ENCODE data around the gene AGFG2. TPM values are rescaled to one million over a fixed set of nuclear protein-coding genes. Genes with fewer than 3 reads are reported as not detected.
"Not testable (repeated sequence)": the region's sequence is repeated elsewhere in the genome, so short reads cannot be mapped to it uniquely, and the experiment has no call there.

The AGFG2 gene
- polyA plus RNA-seq, 2 donors, result 15.8 to 37.9 TPM

GRCh38 chr7:100539436-100540006 lies 518 bp downstream of the AGFG2 start:
- peak overlapping the region; percentile 85 to 92 for H3K27ac ChIP-seq (ENCODE audit: low read depth in 2 of 2, low read length in 1 of 2)
- H3K27me3 ChIP-seq (ENCODE audit: control insufficient read depth in 1 of 2, insufficient read depth in 2 of 2, low read length in 2 of 2), result no peaks in the 10 kb centered on the region
- peak overlapping the region; percentile 80 to 91 for H3K4me3 ChIP-seq (ENCODE audit: low read depth in 1 of 2, low read length in 2 of 2)
- WGBS, 2 donors, result 1% methylated on average over 32 to 44 of the region's 44 CpGs
- no peaks in the 10 kb centered on the region for H3K36me3 ChIP-seq (ENCODE audit: control insufficient read depth in 2 of 2, insufficient read depth in 2 of 2, low read length in 1 of 2)
- no peaks in the 10 kb centered on the region for H3K9me3 ChIP-seq (ENCODE audit: control insufficient read depth in 2 of 2, insufficient read depth in 1 of 2, low read depth in 1 of 2, low read length in 1 of 2)
- peaks cover 0 to 4% of the 10 kb centered on the region in 2 donors for H3K4me1 ChIP-seq (ENCODE audit: control insufficient read depth in 2 of 2, insufficient read depth in 2 of 2, low read length in 1 of 2)

- Histone ChIP-seq H3K36me3 (ENCODE audit: control insufficient read depth in 2 of 2, insufficient read depth in 2 of 2, low read length in 1 of 2) (no peaks in the 10 kb centered on the region), H3K27ac (ENCODE audit: low read depth in 2 of 2, low read length in 1 of 2) (peak overlapping the region in 1 of 2 donors; percentile 21), H3K4me1 (ENCODE audit: control insufficient read depth in 2 of 2, insufficient read depth in 2 of 2, low read length in 1 of 2) (peaks cover 0 to 4% of the 10 kb centered on the region in 2 donors), H3K4me3 (ENCODE audit: low read depth in 1 of 2, low read length in 2 of 2) (peak overlapping the region; percentile 80 to 91), H3K9me3 (ENCODE audit: control insufficient read depth in 2 of 2, insufficient read depth in 1 of 2, low read depth in 1 of 2, low read length in 1 of 2) (no peaks in the 10 kb centered on the region), H3K27me3 (ENCODE audit: control insufficient read depth in 1 of 2, insufficient read depth in 2 of 2, low read length in 2 of 2) (no peaks in the 10 kb centered on the region)
- WGBS, 2 donors, result 19 to 30% methylated on average over 6 of the region's 6 CpGs
Measured at GRCh38 chr7:100540073-100540723, 1.2 kb downstream of the AGFG2 start.

GRCh38 chr7:100541309-100541708 lies 2.3 kb downstream of the AGFG2 start:
- peak overlapping the region in 1 of 2 donors; percentile 4 for H3K4me3 ChIP-seq (ENCODE audit: low read depth in 1 of 2, low read length in 2 of 2)
- H3K36me3 ChIP-seq (ENCODE audit: control insufficient read depth in 2 of 2, insufficient read depth in 2 of 2, low read length in 1 of 2); H3K27me3 ChIP-seq (ENCODE audit: control insufficient read depth in 1 of 2, insufficient read depth in 2 of 2, low read length in 2 of 2); H3K27ac ChIP-seq (ENCODE audit: low read depth in 2 of 2, low read length in 1 of 2); H3K9me3 ChIP-seq (ENCODE audit: control insufficient read depth in 2 of 2, insufficient read depth in 1 of 2, low read depth in 1 of 2, low read length in 1 of 2); H3K4me1 ChIP-seq (ENCODE audit: control insufficient read depth in 2 of 2, insufficient read depth in 2 of 2, low read length in 1 of 2): not testable (repeated sequence)
- WGBS, 2 donors, result 79 to 86% methylated on average over 7 of the region's 7 CpGs

- H3K36me3 ChIP-seq (ENCODE audit: control insufficient read depth in 2 of 2, insufficient read depth in 2 of 2, low read length in 1 of 2), result no peaks in the 10 kb centered on the region
- H3K9me3 ChIP-seq (ENCODE audit: control insufficient read depth in 2 of 2, insufficient read depth in 1 of 2, low read depth in 1 of 2, low read length in 1 of 2), result no peaks in the 10 kb centered on the region
- H3K27me3 ChIP-seq (ENCODE audit: control insufficient read depth in 1 of 2, insufficient read depth in 2 of 2, low read length in 2 of 2), result no peaks in the 10 kb centered on the region
- H3K4me3 ChIP-seq (ENCODE audit: low read depth in 1 of 2, low read length in 2 of 2), result no peak overlapping the region
- H3K4me1 ChIP-seq (ENCODE audit: control insufficient read depth in 2 of 2, insufficient read depth in 2 of 2, low read length in 1 of 2), result peaks cover 0 to 6% of the 10 kb centered on the region in 2 donors
- WGBS, 2 donors, result 37 to 50% methylated on average over 1 of the region's 1 CpG
- H3K27ac ChIP-seq (ENCODE audit: low read depth in 2 of 2, low read length in 1 of 2), result peak overlapping the region in 1 of 2 donors; percentile 93
Measured at GRCh38 chr7:100543586-100543985, 4.6 kb downstream of the AGFG2 start.

GRCh38 chr7:100544386-100544785 lies 5.4 kb downstream of the AGFG2 start:
- Histone ChIP-seq H3K27me3 (ENCODE audit: control insufficient read depth in 1 of 2, insufficient read depth in 2 of 2, low read length in 2 of 2) (no peaks in the 10 kb centered on the region), H3K36me3 (ENCODE audit: control insufficient read depth in 2 of 2, insufficient read depth in 2 of 2, low read length in 1 of 2) (no peaks in the 10 kb centered on the region), H3K4me1 (ENCODE audit: control insufficient read depth in 2 of 2, insufficient read depth in 2 of 2, low read length in 1 of 2) (peaks cover 0 to 6% of the 10 kb centered on the region in 2 donors), H3K9me3 (ENCODE audit: control insufficient read depth in 2 of 2, insufficient read depth in 1 of 2, low read depth in 1 of 2, low read length in 1 of 2) (no peaks in the 10 kb centered on the region), H3K4me3 (ENCODE audit: low read depth in 1 of 2, low read length in 2 of 2) (no peak overlapping the region), H3K27ac (ENCODE audit: low read depth in 2 of 2, low read length in 1 of 2) (peak overlapping the region; percentile 93 to 97)
- WGBS, 2 donors, result 21 to 23% methylated on average over 5 of the region's 5 CpGs

GRCh38 chr7:100544967-100545359 lies 6.0 kb downstream of the AGFG2 start:
- Histone ChIP-seq H3K4me3 (ENCODE audit: low read depth in 1 of 2, low read length in 2 of 2) (peak overlapping the region in 1 of 2 donors; percentile 12), H3K9me3 (ENCODE audit: control insufficient read depth in 2 of 2, insufficient read depth in 1 of 2, low read depth in 1 of 2, low read length in 1 of 2) (no peaks in the 10 kb centered on the region), H3K27me3 (ENCODE audit: control insufficient read depth in 1 of 2, insufficient read depth in 2 of 2, low read length in 2 of 2) (no peaks in the 10 kb centered on the region), H3K4me1 (ENCODE audit: control insufficient read depth in 2 of 2, insufficient read depth in 2 of 2, low read length in 1 of 2) (peaks cover 0 to 6% of the 10 kb centered on the region in 2 donors), H3K36me3 (ENCODE audit: control insufficient read depth in 2 of 2, insufficient read depth in 2 of 2, low read length in 1 of 2) (no peaks in the 10 kb centered on the region), H3K27ac (ENCODE audit: low read depth in 2 of 2, low read length in 1 of 2) (peak overlapping the region; percentile 93 to 97)
- WGBS, 2 donors, result 9 to 11% methylated on average over 1 of the region's 1 CpG

GRCh38 chr7:100545360-100546128 lies 6.5 kb downstream of the AGFG2 start:
- Histone ChIP-seq H3K36me3 (ENCODE audit: control insufficient read depth in 2 of 2, insufficient read depth in 2 of 2, low read length in 1 of 2) (no peaks in the 10 kb centered on the region), H3K4me1 (ENCODE audit: control insufficient read depth in 2 of 2, insufficient read depth in 2 of 2, low read length in 1 of 2) (peaks cover 0 to 6% of the 10 kb centered on the region in 2 donors), H3K27me3 (ENCODE audit: control insufficient read depth in 1 of 2, insufficient read depth in 2 of 2, low read length in 2 of 2) (no peaks in the 10 kb centered on the region), H3K27ac (ENCODE audit: low read depth in 2 of 2, low read length in 1 of 2) (peak overlapping the region; percentile 93 to 97), H3K4me3 (ENCODE audit: low read depth in 1 of 2, low read length in 2 of 2) (peak overlapping the region in 1 of 2 donors; percentile 12), H3K9me3 (ENCODE audit: control insufficient read depth in 2 of 2, insufficient read depth in 1 of 2, low read depth in 1 of 2, low read length in 1 of 2) (no peaks in the 10 kb centered on the region)
- 17 to 18% methylated on average over 3 of the region's 3 CpGs for WGBS, 2 donors

GRCh38 chr7:100546129-100546925 lies 7.3 kb downstream of the AGFG2 start:
- Histone ChIP-seq H3K27me3 (ENCODE audit: control insufficient read depth in 1 of 2, insufficient read depth in 2 of 2, low read length in 2 of 2) (no peaks in the 10 kb centered on the region), H3K4me3 (ENCODE audit: low read depth in 1 of 2, low read length in 2 of 2) (no peak overlapping the region), H3K27ac (ENCODE audit: low read depth in 2 of 2, low read length in 1 of 2) (peak overlapping the region; percentile 93 to 97), H3K9me3 (ENCODE audit: control insufficient read depth in 2 of 2, insufficient read depth in 1 of 2, low read depth in 1 of 2, low read length in 1 of 2) (no peaks in the 10 kb centered on the region), H3K36me3 (ENCODE audit: control insufficient read depth in 2 of 2, insufficient read depth in 2 of 2, low read length in 1 of 2) (no peaks in the 10 kb centered on the region), H3K4me1 (ENCODE audit: control insufficient read depth in 2 of 2, insufficient read depth in 2 of 2, low read length in 1 of 2) (peaks cover 0 to 6% of the 10 kb centered on the region in 2 donors)
- 30 to 31% methylated on average over 10 of the region's 10 CpGs for WGBS, 2 donors

Measured in esophagus (tissue), 2 donors.